Calu3 (cell line): ENCODE results near the gene ECEL1. TPM values are rescaled to one million over a fixed set of nuclear protein-coding genes. Genes with fewer than 3 reads are reported as not detected.
A peak's percentile ranks its signal among the peaks of the same experiment; 100 is the strongest.

ENCODE experiments used
- BruUV-seq: library from RNA; stranded (reverse); fragments of 400-500 nt; replicated peaks from 2 replicates; lab custom pipeline; 2021; lab: Mats Ljungman, UMichigan
- CTCF ChIA-PET: fragments of 300-600 bp; sonication (Branson Sonifier 250); formaldehyde crosslinking; loops from one replicate; lab custom pipeline; 2022; ENCODE audit warnings: antibody characterized with exemption; lab: Charles Lee
- DNase-seq: peaks from one replicate; pipeline ENCODE4 v3.0.0; 2022
- H3K27ac Mint-ChIP-seq: one replicate; pipeline ENCODE4 v1.8.0; 2022; ENCODE audit warnings: mixed read lengths; ENCODE audit not compliant: unreplicated experiment
- H3K27me3 Mint-ChIP-seq: one replicate; pipeline ENCODE4 v1.8.0; 2022; ENCODE audit warnings: mixed read lengths; ENCODE audit not compliant: unreplicated experiment
- H3K36me3 Mint-ChIP-seq: one replicate; pipeline ENCODE4 v1.8.0; 2022; ENCODE audit warnings: mild to moderate bottlenecking, moderate library complexity, mixed read lengths; ENCODE audit not compliant: insufficient read depth, unreplicated experiment
- H3K4me1 Mint-ChIP-seq: one replicate; pipeline ENCODE4 v1.8.0; 2022; ENCODE audit warnings: mild to moderate bottlenecking, low read depth, mixed read lengths; ENCODE audit not compliant: unreplicated experiment
- H3K4me3 Mint-ChIP-seq: one replicate; pipeline ENCODE4 v1.8.0; 2022; ENCODE audit warnings: mild to moderate bottlenecking, low read depth, moderate library complexity, mixed read lengths; ENCODE audit not compliant: unreplicated experiment
- H3K9me3 Mint-ChIP-seq: one replicate; pipeline ENCODE4 v1.8.0; 2022; ENCODE audit warnings: low read depth, mixed read lengths; ENCODE audit not compliant: unreplicated experiment
- CTCF ChIP-seq: fragments of 200-600 bp; IDR thresholded peaks from one replicate; pipeline ENCODE4 v1.8.0; 2022; ENCODE audit warnings: antibody characterized with exemption; ENCODE audit not compliant: unreplicated experiment
- intact Hi-C: fragments of 100-400 bp; cut with micrococcal nuclease; formaldehyde crosslinking; loops from one replicate; pipeline ENCODE4 v1.10.0; 2022; ENCODE audit not compliant: unreplicated experiment
- total RNA-seq: library from RNA; stranded (reverse); gene quantifications from 2 replicates; pipeline ENCODE4 v1.2.3, GENCODE V29; 2022

Gene ECEL1
- total RNA-seq, 1 experiment from 2014 or later = not detected

GRCh38 chr2:232489516-232490220, 2.0 kb upstream of the ECEL1 start:
- no peaks in the 10 kb centered on the region for H3K9me3 Mint-ChIP-seq
- DNase-seq = no peak
- CTCF ChIA-PET = no interaction called here
- no peaks in the 10 kb centered on the region for H3K36me3 Mint-ChIP-seq
- no peaks in the 10 kb centered on the region for H3K4me1 Mint-ChIP-seq
- H3K27ac Mint-ChIP-seq = no peak overlapping the region
- no TSS peak for BruUV-seq
- intact Hi-C loops = no loop called here
- peaks cover 80% of the 10 kb centered on the region for H3K27me3 Mint-ChIP-seq
- H3K4me3 Mint-ChIP-seq = no peak overlapping the region
- TF ChIP-seq CTCF = no peak

GRCh38 chr2:232488721-232489300, 1.2 kb upstream of the ECEL1 start:
- peaks cover 80% of the 10 kb centered on the region for H3K27me3 Mint-ChIP-seq
- TF ChIP-seq CTCF = no peak
- no peaks in the 10 kb centered on the region for H3K36me3 Mint-ChIP-seq
- intact Hi-C loops = no loop called here
- no peak overlapping the region for H3K4me3 Mint-ChIP-seq
- CTCF ChIA-PET = no interaction called here
- DNase-seq = no peak
- no peaks in the 10 kb centered on the region for H3K9me3 Mint-ChIP-seq
- BruUV-seq = no TSS peak
- H3K27ac Mint-ChIP-seq = no peak overlapping the region
- H3K4me1 Mint-ChIP-seq = no peaks in the 10 kb centered on the region

- no peaks in the 10 kb centered on the region for H3K4me1 Mint-ChIP-seq
- no peaks in the 10 kb centered on the region for H3K9me3 Mint-ChIP-seq
- intact Hi-C loops = no loop called here
- no peaks in the 10 kb centered on the region for H3K36me3 Mint-ChIP-seq
- peaks cover 75% of the 10 kb centered on the region for H3K27me3 Mint-ChIP-seq
- no peak for TF ChIP-seq CTCF
- CTCF ChIA-PET = no interaction called here
- no TSS peak for BruUV-seq
- no peak overlapping the region for H3K27ac Mint-ChIP-seq
- peak overlapping the region; percentile 12 for H3K4me3 Mint-ChIP-seq
- DNase-seq = no peak
These were observed 570 bp upstream of the ECEL1 start for GRCh38 chr2:232488097-232488711.

GRCh38 chr2:232486558-232487384, 863 bp downstream of the ECEL1 start:
- Mint-ChIP-seq H3K27me3 (peaks cover 75% of the 10 kb centered on the region), H3K27ac (no peak overlapping the region), H3K4me3 (no peak overlapping the region), H3K36me3 (no peaks in the 10 kb centered on the region), H3K4me1 (no peaks in the 10 kb centered on the region), H3K9me3 (no peaks in the 10 kb centered on the region)
- no peak for DNase-seq
- BruUV-seq = no TSS peak
- no peak for TF ChIP-seq CTCF
- CTCF ChIA-PET = no interaction called here
- intact Hi-C loops = no loop called here
